Neural cell (in vitro differentiated cells): ENCODE results near the gene SLC22A23. TPM values are rescaled to one million over a fixed set of nuclear protein-coding genes. Genes with fewer than 3 reads are reported as not detected.
A peak's percentile ranks its signal among the peaks of the same experiment; 100 is the strongest.

Source experiments
- H2AFZ ChIP-seq: fragments of 200-600, 300-800 bp; sonication (generic), shearing (Covaris generic); 2 replicates; pipeline ENCODE4 v1.6.0; 2014; ENCODE audit warnings: low read depth, mild to moderate bottlenecking, antibody characterized with exemption, low read length, moderate library complexity
- H3F3A ChIP-seq: fragments of 200-600 bp; shearing (Covaris generic); 2 replicates; pipeline ENCODE4 v1.6.1; 2016; ENCODE audit warnings: mild to moderate bottlenecking, moderate library complexity, mixed read lengths, antibody characterized with exemption, low read length; ENCODE audit not compliant: insufficient read depth, poor library complexity, severe bottlenecking
- H3K27ac ChIP-seq: fragments of 200-600, 300-800 bp; sonication (generic), shearing (Covaris generic); 2 replicates; pipeline ENCODE4 v1.5.1; 2014; ENCODE audit warnings: mild to moderate bottlenecking, low read length, moderate library complexity
- H3K27me3 ChIP-seq: fragments of 300-800, 200-600 bp; sonication (generic), shearing (Covaris generic); 2 replicates; pipeline ENCODE4 v1.6.0; 2014; ENCODE audit warnings: mild to moderate bottlenecking, low read depth, low read length, moderate library complexity; ENCODE audit not compliant: insufficient read depth
- H3K36me3 ChIP-seq: fragments of 300-800, 200-600 bp; sonication (generic), shearing (Covaris generic); 2 replicates; pipeline ENCODE4 v1.5.1; 2014; ENCODE audit warnings: mild to moderate bottlenecking, antibody characterized with exemption, low read length, moderate library complexity; ENCODE audit not compliant: insufficient read depth
- H3K4me2 ChIP-seq: fragments of 300-800, 200-600 bp; sonication (generic), shearing (Covaris generic); 2 replicates; pipeline ENCODE4 v1.6.0; 2014; ENCODE audit warnings: mild to moderate bottlenecking, low read length
- H3K4me3 ChIP-seq: fragments of 300-800, 200-600 bp; sonication (generic), shearing (Covaris generic); 2 replicates; pipeline ENCODE4 v1.5.1; 2014; ENCODE audit warnings: mild to moderate bottlenecking, low read length, moderate library complexity
- H3K79me2 ChIP-seq: fragments of 200-600 bp; shearing (Covaris generic); replicated peaks from 2 replicates; pipeline ENCODE4 v1.6.0; 2014; ENCODE audit warnings: mild to moderate bottlenecking, low read length, moderate library complexity; ENCODE audit not compliant: insufficient read depth
- H3K9ac ChIP-seq: fragments of 300-800, 200-600 bp; sonication (generic), shearing (Covaris generic); 2 replicates; pipeline ENCODE4 v1.6.1; 2016; ENCODE audit warnings: mild to moderate bottlenecking, low read length, mixed read lengths
- H3K9me2 ChIP-seq: fragments of 200-600 bp; shearing (Covaris generic); 2 replicates; pipeline ENCODE4 v1.6.1; 2016; ENCODE audit warnings: mild to moderate bottlenecking, low read length, mixed read lengths; ENCODE audit not compliant: insufficient read depth
- H3K9me3 ChIP-seq: fragments of 200-600, 300-800 bp; sonication (generic), shearing (Covaris generic); 2 replicates; pipeline ENCODE4 v1.6.1; 2016; ENCODE audit warnings: mild to moderate bottlenecking, mixed run types, low read length, moderate library complexity, mixed read lengths
- H4K20me1 ChIP-seq: fragments of 200-600 bp; shearing (Covaris generic); 2 replicates; pipeline ENCODE4 v1.6.1; 2016; ENCODE audit warnings: mild to moderate bottlenecking, mixed run types; ENCODE audit not compliant: insufficient read depth
- CTCF ChIP-seq: fragments of 450-650 bp; IDR thresholded peaks from 2 replicates; pipeline ENCODE4 v1.5.1; 2014; ENCODE audit warnings: antibody characterized with exemption, mild to moderate bottlenecking, moderate library complexity; ENCODE audit not compliant: poor library complexity, severe bottlenecking
- EP300 ChIP-seq: fragments of 450-650 bp; conservative IDR thresholded peaks from 2 replicates; pipeline ENCODE4 v1.6.1; 2014; ENCODE audit warnings: antibody characterized with exemption, mild to moderate bottlenecking, moderate library complexity; ENCODE audit not compliant: poor library complexity, severe bottlenecking
- EZH2 ChIP-seq: fragments of 200-600, 300-800 bp; shearing (Covaris generic), sonication (generic); IDR thresholded peaks from 2 replicates; pipeline ENCODE4 v1.6.1; 2014; ENCODE audit warnings: antibody characterized with exemption, low read length, borderline replicate concordance, mild to moderate bottlenecking; ENCODE audit not compliant: insufficient read depth, poor library complexity, severe bottlenecking
- MXI1 ChIP-seq: fragments of 450-650 bp; conservative IDR thresholded peaks from 2 replicates; pipeline ENCODE4 v1.6.1; 2014; ENCODE audit warnings: antibody characterized with exemption, mild to moderate bottlenecking; ENCODE audit not compliant: poor library complexity, severe bottlenecking
- POLR2AphosphoS5 ChIP-seq: IDR thresholded peaks from 2 replicates; pipeline ENCODE4 v1.6.1; 2012
- RAD21 ChIP-seq: fragments of 450-650 bp; conservative IDR thresholded peaks from 2 replicates; pipeline ENCODE4 v1.6.1; 2014; ENCODE audit warnings: antibody characterized with exemption, mild to moderate bottlenecking, moderate library complexity
- SMC3 ChIP-seq: fragments of 450-650 bp; conservative IDR thresholded peaks from 2 replicates; pipeline ENCODE4 v1.6.1; 2014; ENCODE audit warnings: antibody characterized with exemption, mild to moderate bottlenecking, moderate library complexity; ENCODE audit not compliant: poor library complexity
- TAF1 ChIP-seq: IDR thresholded peaks from 2 replicates; pipeline ENCODE4 v1.6.1; 2012; ENCODE audit warnings: low read depth
- polyA plus RNA-seq: library from polyadenylated mRNA; depleted of rRNA; stranded (reverse); fragments of >200 nt; gene quantifications from 2 replicates; pipeline ENCODE4 v1.2.3, GENCODE V29; 2014
- TF ChIP-seq, protein P1 (sequence below): IDR thresholded peaks from 2 replicates; pipeline ENCODE4 v1.6.1; 2012; ENCODE audit warnings: borderline replicate concordance

Gene SLC22A23
- polyA plus RNA-seq, 1 donor from 2014 or later: 8.8 TPM

DNA sequence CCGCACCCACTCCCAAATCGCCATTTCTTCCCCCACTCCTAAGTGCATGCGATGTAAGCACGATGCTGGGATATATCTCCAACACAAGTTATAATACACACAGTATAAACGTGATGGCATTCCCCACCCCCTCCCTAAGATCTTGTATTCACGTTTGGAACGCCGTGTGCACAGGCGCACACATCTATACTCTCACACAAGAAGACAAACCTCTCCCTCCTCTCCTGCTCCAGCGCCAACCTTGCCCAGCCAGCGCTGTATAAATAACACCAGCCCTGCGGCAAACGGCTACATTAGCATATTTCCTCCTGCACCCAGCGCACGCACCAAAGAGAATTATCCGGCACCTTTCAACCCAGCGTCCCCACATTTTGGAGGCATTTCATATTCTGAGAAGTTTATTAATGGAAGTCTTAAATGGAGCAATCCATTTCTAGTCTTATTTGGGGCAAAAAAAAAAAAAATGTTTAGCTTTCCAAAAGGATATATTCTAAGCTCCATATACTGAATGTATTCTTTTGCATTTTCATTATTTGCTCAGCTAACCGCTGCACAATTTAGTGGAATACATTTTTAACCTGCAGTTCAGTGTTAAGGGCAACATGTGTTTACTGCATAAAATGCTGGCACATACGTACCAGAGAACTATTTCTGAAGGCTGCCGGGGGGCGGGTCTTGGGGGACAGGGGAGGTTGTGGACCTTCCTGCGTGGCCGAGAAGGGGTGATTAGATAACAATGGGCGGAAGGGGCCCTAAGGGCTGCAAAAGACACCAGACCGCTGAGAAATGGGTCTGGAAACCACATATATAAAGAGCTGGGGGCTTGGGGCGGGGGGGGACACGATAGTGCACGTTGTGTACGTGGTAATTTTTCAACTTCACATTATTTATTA, 1.1 kb upstream of the SLC22A23 start:
- H3K36me3 ChIP-seq: no peaks in the 10 kb centered on the region
- H3K9me3 ChIP-seq: no peaks in the 10 kb centered on the region
- TF ChIP-seq MXI1 (peak; percentile 77), SMC3 (no peak)
- H3K9ac ChIP-seq: peak overlapping the region; percentile 73
- H3F3A ChIP-seq: no peaks in the 10 kb centered on the region
- no peaks in the 10 kb centered on the region for H4K20me1 ChIP-seq
- peak overlapping the region; percentile 86 for H3K4me3 ChIP-seq
- H3K27ac ChIP-seq: peak overlapping the region; percentile 65
- H3K4me2 ChIP-seq: peak overlapping the region; percentile 77
- H3K27me3 ChIP-seq: no peaks in the 10 kb centered on the region
- peak overlapping the region; percentile 83 for H2AFZ ChIP-seq
- H3K9me2 ChIP-seq: no peaks in the 10 kb centered on the region
- peaks cover 32% of the 10 kb centered on the region for H3K79me2 ChIP-seq

- peak overlapping the region; percentile 79 for H3K9ac ChIP-seq
These were observed 404 bp downstream of the SLC22A23 start for GRCh38 chr6:3456395-3456897.

More at GRCh38 chr6:3456395-3456897, 404 bp downstream of the SLC22A23 start:
- no peak for TF ChIP-seq SMC3
- no peak for TF ChIP-seq MXI1
- TF ChIP-seq RAD21: no peak
- TF ChIP-seq EZH2: no peak
- no peak for TF ChIP-seq POLR2AphosphoS5
- TF ChIP-seq, protein P1, sequence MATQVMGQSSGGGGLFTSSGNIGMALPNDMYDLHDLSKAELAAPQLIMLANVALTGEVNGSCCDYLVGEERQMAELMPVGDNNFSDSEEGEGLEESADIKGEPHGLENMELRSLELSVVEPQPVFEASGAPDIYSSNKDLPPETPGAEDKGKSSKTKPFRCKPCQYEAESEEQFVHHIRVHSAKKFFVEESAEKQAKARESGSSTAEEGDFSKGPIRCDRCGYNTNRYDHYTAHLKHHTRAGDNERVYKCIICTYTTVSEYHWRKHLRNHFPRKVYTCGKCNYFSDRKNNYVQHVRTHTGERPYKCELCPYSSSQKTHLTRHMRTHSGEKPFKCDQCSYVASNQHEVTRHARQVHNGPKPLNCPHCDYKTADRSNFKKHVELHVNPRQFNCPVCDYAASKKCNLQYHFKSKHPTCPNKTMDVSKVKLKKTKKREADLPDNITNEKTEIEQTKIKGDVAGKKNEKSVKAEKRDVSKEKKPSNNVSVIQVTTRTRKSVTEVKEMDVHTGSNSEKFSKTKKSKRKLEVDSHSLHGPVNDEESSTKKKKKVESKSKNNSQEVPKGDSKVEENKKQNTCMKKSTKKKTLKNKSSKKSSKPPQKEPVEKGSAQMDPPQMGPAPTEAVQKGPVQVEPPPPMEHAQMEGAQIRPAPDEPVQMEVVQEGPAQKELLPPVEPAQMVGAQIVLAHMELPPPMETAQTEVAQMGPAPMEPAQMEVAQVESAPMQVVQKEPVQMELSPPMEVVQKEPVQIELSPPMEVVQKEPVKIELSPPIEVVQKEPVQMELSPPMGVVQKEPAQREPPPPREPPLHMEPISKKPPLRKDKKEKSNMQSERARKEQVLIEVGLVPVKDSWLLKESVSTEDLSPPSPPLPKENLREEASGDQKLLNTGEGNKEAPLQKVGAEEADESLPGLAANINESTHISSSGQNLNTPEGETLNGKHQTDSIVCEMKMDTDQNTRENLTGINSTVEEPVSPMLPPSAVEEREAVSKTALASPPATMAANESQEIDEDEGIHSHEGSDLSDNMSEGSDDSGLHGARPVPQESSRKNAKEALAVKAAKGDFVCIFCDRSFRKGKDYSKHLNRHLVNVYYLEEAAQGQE: no peak
- no peak for TF ChIP-seq EP300
- TF ChIP-seq CTCF: no peak
- no peak for TF ChIP-seq TAF1
- Histone ChIP-seq H3K4me3 (peak overlapping the region; percentile 99), H3K4me2 (no peak overlapping the region), H3K9me2 (no peaks in the 10 kb centered on the region), H3K9me3 (no peaks in the 10 kb centered on the region), H3K79me2 (peaks cover 44% of the 10 kb centered on the region), H2AFZ (no peak overlapping the region), H4K20me1 (no peaks in the 10 kb centered on the region), H3F3A (no peaks in the 10 kb centered on the region), H3K27ac (no peak overlapping the region), H3K36me3 (no peaks in the 10 kb centered on the region), H3K27me3 (no peaks in the 10 kb centered on the region)
